ENCODE results near the gene RBMS3.

DNA sequence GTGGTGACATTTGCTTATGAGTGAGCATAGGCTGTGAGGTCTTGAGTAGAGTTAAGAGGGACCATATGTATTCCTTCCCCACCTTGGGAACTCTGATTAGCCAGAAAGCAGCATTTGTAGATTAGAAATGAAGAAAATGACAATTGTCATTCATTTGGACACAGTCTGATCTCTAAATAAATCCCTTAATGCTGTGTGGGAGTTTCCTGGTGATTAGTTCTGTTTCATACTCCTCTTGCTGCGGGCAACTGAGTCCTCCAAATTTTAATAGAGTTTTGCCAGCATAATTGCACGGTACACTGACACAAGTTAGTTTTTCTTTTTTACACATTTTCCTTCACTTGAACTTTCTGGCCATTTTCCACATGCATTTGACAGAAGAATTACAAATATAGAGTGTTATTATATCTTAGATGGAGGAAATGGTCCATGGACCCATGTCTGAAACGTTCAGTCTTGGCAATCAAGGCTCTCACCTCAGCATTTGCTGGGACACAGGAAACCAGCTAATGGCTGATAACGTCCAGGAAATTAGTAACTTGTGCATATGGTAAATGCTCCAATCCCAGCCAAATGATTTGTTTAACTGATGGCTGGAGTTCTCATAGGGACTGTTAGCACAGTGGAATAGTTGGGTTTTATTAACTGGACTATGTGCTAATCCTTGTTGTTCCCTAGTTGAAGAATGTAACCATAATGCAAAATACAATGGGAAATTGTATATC is 321.2 kb downstream of the RBMS3 start:
- TF ChIP-seq, protein P1, sequence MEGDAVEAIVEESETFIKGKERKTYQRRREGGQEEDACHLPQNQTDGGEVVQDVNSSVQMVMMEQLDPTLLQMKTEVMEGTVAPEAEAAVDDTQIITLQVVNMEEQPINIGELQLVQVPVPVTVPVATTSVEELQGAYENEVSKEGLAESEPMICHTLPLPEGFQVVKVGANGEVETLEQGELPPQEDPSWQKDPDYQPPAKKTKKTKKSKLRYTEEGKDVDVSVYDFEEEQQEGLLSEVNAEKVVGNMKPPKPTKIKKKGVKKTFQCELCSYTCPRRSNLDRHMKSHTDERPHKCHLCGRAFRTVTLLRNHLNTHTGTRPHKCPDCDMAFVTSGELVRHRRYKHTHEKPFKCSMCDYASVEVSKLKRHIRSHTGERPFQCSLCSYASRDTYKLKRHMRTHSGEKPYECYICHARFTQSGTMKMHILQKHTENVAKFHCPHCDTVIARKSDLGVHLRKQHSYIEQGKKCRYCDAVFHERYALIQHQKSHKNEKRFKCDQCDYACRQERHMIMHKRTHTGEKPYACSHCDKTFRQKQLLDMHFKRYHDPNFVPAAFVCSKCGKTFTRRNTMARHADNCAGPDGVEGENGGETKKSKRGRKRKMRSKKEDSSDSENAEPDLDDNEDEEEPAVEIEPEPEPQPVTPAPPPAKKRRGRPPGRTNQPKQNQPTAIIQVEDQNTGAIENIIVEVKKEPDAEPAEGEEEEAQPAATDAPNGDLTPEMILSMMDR (conservative IDR thresholded peaks at IDR 0.05; ENCODE audit: low read depth in 2 of 2), result no peak
- TF ChIP-seq CREB1 (CRISPR knock-in tag; IDR thresholded peaks at IDR 0.05; ENCODE audit: low read depth) (no peak), EZH2phosphoT487 (IDR thresholded peaks at IDR 0.05; ENCODE audit: unreplicated experiment) (no peak), EZH2 (IDR thresholded peaks at IDR 0.05; ENCODE audit: low read depth, unreplicated experiment) (no peak), POLR2AphosphoS5 (IDR thresholded peaks at IDR 0.05; ENCODE audit: low read depth) (no peak), ZNF331 (CRISPR knock-in tag; IDR thresholded peaks at IDR 0.05; ENCODE audit: low read depth) (no peak), NANOG (IDR thresholded peaks at IDR 0.05; ENCODE audit: borderline replicate concordance) (no peak)
- TF ChIP-seq, protein P2, sequence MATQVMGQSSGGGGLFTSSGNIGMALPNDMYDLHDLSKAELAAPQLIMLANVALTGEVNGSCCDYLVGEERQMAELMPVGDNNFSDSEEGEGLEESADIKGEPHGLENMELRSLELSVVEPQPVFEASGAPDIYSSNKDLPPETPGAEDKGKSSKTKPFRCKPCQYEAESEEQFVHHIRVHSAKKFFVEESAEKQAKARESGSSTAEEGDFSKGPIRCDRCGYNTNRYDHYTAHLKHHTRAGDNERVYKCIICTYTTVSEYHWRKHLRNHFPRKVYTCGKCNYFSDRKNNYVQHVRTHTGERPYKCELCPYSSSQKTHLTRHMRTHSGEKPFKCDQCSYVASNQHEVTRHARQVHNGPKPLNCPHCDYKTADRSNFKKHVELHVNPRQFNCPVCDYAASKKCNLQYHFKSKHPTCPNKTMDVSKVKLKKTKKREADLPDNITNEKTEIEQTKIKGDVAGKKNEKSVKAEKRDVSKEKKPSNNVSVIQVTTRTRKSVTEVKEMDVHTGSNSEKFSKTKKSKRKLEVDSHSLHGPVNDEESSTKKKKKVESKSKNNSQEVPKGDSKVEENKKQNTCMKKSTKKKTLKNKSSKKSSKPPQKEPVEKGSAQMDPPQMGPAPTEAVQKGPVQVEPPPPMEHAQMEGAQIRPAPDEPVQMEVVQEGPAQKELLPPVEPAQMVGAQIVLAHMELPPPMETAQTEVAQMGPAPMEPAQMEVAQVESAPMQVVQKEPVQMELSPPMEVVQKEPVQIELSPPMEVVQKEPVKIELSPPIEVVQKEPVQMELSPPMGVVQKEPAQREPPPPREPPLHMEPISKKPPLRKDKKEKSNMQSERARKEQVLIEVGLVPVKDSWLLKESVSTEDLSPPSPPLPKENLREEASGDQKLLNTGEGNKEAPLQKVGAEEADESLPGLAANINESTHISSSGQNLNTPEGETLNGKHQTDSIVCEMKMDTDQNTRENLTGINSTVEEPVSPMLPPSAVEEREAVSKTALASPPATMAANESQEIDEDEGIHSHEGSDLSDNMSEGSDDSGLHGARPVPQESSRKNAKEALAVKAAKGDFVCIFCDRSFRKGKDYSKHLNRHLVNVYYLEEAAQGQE (IDR thresholded peaks at IDR 0.05; ENCODE audit: unreplicated experiment), result no peak
- TF ChIP-seq, protein P3, sequence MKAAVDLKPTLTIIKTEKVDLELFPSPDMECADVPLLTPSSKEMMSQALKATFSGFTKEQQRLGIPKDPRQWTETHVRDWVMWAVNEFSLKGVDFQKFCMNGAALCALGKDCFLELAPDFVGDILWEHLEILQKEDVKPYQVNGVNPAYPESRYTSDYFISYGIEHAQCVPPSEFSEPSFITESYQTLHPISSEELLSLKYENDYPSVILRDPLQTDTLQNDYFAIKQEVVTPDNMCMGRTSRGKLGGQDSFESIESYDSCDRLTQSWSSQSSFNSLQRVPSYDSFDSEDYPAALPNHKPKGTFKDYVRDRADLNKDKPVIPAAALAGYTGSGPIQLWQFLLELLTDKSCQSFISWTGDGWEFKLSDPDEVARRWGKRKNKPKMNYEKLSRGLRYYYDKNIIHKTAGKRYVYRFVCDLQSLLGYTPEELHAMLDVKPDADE (IDR thresholded peaks at IDR 0.05), result no peak
